Activated T-cell treated with anti-CD3 and anti-CD28 coated beads, Interleukin-2, amount 50 U/mL, for 1 hour (primary cell): ENCODE results near the gene BCORL1.

Experiments used
- DNase-seq: peaks from one replicate; pipeline ENCODE4 v3.0.0-alpha.2; 2020

Gene BCORL1

GRCh38 chrX:130015181-130015580 lies 32.7 kb downstream of the BCORL1 start:
- no peak for DNase-seq

GRCh38 chrX:130018143-130018542 lies 35.7 kb downstream of the BCORL1 start:
- no peak for DNase-seq

DNA sequence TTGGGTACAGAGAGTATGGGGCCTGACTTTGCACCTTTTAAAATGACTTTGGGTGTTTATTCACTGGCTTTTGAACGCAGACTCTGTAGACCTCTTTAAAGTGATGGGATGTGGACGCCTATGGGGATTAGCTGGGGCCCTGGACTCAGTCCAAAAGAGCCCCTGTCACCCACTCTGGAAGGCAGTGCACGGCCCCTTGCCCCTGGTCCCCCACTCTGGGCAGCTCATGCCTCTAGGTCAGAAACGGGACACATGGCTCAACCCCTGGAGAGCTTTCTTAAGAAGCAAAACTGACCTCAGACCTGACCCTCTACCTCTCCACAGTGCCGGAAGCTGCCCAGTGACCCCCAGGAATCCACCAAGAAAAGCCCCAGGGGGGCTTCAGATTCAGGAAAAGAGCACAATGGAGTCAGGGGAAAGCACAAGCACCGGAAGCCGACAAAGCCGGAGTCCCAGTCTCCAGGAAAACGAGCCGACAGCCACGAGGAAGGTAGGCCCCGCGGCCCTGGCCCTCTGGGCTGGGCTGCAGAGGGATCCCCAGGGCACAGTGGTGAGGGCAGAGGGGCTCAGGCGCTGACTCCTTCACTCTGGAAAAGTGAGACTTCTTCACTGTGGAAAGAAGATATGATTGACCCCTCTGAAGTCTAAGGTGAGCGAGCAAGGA lies 38.4 kb downstream of the BCORL1 start:
- no peak for DNase-seq

- DNase-seq: peak; percentile 80
These were observed 41.7 kb downstream of the BCORL1 start for GRCh38 chrX:130024127-130024526.

DNA sequence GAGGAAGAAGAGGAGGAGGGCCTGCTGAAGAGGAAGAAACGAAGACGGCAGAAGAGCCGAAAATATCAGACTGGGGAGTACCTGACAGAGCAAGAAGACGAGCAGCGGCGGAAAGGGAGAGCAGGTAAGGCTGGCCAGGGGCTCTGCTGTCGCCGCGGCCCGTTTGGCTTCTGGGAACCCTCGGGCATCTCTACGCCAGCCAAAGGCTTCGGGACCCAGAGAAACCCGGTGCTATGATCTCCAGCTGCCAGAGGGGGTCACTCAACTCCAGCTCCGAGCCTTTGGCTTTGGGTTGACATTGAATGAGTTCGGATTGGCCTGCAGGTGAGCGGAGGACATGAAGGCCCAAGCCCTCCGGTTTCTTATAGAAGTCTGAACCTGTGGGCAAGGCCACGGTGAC lies 42.8 kb downstream of the BCORL1 start:
- DNase-seq: no peak

- no peak for DNase-seq
These were observed 45.1 kb downstream of the BCORL1 start for GRCh38 chrX:130027569-130027968.

- peak; percentile 61 for DNase-seq
These were observed 45.8 kb downstream of the BCORL1 start for GRCh38 chrX:130028196-130028595.

GRCh38 chrX:130030826-130031225 lies 48.4 kb downstream of the BCORL1 start:
- no peak for DNase-seq

GRCh38 chrX:130032552-130032951 lies 50.1 kb downstream of the BCORL1 start:
- DNase-seq: no peak

- no peak for DNase-seq
These were observed 51.7 kb downstream of the BCORL1 start for GRCh38 chrX:130034178-130034577.

DNA sequence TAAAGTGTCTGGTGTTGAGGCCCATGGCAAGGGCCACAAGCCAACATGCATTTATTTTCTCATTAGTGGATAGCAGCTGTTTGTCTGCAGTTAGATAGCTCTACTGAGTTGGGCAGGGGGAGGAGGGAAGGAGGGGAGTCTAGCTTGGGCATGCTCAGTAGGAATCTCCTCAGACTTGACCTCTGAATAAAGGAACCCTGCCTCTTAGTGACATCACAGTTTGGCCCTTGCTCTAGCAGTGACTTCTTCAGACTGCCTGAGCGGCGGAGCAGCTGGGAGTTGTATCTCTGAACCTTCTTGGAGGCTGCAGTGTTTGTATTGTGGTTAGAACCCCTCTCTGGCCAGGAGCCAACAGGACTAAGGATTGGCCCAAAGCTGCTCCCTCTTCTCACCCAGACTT lies 57.4 kb downstream of the BCORL1 start:
- DNase-seq: no peak

DNA sequence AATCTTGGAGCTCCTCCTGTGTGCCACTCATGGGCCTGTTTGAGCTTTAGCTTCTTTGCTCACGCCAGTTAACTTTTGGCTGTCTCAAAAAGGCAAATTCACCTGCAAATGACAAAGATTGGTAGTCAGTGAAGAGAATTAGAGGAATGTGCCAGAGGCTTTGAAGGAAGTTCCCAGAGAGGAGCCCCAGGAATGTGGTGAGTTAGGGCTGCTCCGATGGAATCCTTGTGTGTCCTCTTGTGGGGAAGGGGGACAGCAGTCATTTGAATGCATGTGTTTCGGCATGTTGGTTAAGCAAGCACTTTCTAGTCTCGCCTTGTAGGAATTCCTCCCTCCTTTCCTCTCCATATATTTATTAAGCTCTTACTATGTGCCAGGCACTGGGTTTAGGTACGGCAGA lies 65.0 kb downstream of the BCORL1 start:
- no peak for DNase-seq

DNA sequence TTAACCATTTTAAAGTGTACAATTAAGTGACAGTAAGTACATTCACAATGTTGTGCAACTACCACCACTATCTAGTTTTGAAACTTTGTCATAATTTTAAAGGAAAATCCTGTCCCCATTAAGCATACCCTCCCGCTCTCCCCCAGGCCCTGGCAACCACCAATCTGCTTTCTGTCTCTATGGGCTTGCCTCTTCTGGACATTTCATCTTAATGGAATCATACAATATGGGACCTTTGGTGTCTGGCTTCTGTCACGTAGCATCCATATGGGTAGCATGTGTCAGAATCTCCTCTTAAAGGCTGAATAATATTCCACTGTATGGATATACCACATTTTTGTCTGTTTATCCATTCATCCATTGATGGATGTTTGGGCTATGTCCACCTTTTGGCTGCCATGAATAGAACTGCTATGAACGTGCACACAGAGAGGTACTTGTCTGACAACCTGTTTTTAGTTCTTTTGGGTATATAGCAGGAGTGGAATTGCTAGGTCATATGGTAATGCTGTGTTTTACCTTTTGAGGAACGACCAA lies 66.3 kb downstream of the BCORL1 start:
- no peak for DNase-seq

- no peak for DNase-seq
These were observed 67.4 kb downstream of the BCORL1 start for GRCh38 chrX:130049821-130050220.

DNA sequence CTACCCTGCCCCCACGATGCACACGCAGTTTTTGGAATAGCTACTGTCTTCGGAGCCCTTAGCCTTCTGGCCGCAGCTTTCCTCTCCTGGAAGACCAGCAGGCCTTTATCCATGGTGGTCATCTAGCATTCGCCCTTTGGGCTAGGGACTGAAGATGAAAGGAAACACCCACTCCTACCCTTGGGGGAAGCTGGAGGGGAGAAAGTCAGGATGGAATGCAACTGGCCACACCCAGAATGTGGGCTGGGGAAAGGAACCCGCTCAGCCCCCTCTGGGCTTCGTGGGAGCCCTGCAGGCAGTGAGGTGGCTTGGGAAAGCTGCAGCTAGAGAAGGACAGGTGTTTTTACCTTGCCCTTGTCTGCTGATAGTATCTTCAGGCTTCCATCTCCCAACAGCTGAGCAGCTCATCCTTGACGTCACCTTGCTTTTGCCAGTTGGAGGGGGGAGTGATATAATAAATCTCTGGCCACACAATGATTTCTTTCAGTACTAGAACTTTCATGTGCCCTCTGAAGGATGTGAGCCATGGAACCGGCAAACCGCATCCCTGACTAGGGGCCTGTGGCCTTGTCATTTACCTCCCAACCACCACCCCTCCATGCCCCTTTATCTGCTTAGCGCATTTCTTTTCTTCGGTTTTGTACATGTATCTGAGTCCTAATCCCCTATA lies 68.9 kb downstream of the BCORL1 start:
- no peak for DNase-seq

- no peak for DNase-seq
These were observed 70.8 kb downstream of the BCORL1 start for GRCh38 chrX:130053236-130053635.

- no peak for DNase-seq
These were observed 72.7 kb downstream of the BCORL1 start for GRCh38 chrX:130055103-130055502.

DNA sequence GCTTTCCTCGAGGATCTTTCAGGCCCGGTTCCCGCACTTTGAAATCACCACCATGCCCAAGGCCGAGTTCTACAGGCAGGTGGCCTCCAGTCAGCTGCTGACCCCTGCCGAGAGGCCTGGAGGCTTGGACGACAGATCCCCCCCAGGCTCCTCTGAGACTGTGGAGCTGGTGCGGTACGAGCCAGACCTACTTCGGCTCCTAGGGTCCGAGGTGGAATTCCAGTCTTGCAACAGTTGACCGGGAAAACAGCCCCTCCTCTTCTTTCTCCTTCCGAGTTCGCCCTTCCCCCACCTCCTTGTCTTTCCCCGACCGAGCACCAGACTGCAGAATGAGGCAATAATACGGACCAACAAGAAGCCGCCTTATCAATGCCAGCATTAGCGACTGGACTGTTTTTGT lies 73.5 kb downstream of the BCORL1 start:
- DNase-seq: no peak

GRCh38 chrX:130057209-130057608 lies 74.8 kb downstream of the BCORL1 start:
- DNase-seq: no peak

- no peak for DNase-seq
These were observed 76.2 kb downstream of the BCORL1 start for GRCh38 chrX:130058652-130059051.

GRCh38 chrX:130060122-130061069 lies 78.0 kb downstream of the BCORL1 start:
- DNase-seq: peak; percentile 88

- no peak for DNase-seq
These were observed 84.7 kb downstream of the BCORL1 start for GRCh38 chrX:130066975-130067615.
